ENCODE data around the gene GALNS. TPM values are rescaled to one million over a fixed set of nuclear protein-coding genes. Genes with fewer than 3 reads are reported as not detected.

The GALNS gene
- total and polyA plus RNA-seq, 2 experiments from 2014 or later = 9.7 to 18.8 TPM

- H3K27me3 Mint-ChIP-seq (ENCODE audit: insufficient read depth, low read depth, poor library complexity) = peaks cover 4% of the 10 kb centered on the region
- no peaks in the 10 kb centered on the region for H3K4me1 ChIP-seq (ENCODE audit: insufficient read depth)
- no peaks in the 10 kb centered on the region for H3K9me2 ChIP-seq (ENCODE audit: insufficient read depth)
- 0 out of 3 replicates have a peak, but pooled peaks cover 5% of the 10 kb centered on the region for H3K4me1 Mint-ChIP-seq
- H3K36me3 Mint-ChIP-seq (ENCODE audit: low read depth) = peaks cover 3% of the 10 kb centered on the region; the same call in 2 of the 3 replicates
- H2AFZ ChIP-seq = no peak overlapping the region
- ATAC-seq = no peak
- H3K4me2 ChIP-seq = no peak overlapping the region
- H3K27ac ChIP-seq (ENCODE audit: low read depth) = no peak overlapping the region
- no peaks in the 10 kb centered on the region for H4K20me1 ChIP-seq (replicated peaks; ENCODE audit: insufficient read depth)
- H3K79me2 ChIP-seq (replicated peaks; ENCODE audit: insufficient read depth) = no peaks in the 10 kb centered on the region
- no peaks in the 10 kb centered on the region for H3K36me3 ChIP-seq (ENCODE audit: insufficient read depth)
- no peak overlapping the region for H3K4me3 ChIP-seq
- TF ChIP-seq ZNF114 (CRISPR knock-in tag; IDR thresholded peaks at IDR 0.05) (no peak), CREB1 (CRISPR knock-in tag; IDR thresholded peaks at IDR 0.05; ENCODE audit: low read depth) (no peak), STAT1 (IDR thresholded peaks at IDR 0.05; ENCODE audit: unreplicated experiment) (no peak), REST (IDR thresholded peaks at IDR 0.05; ENCODE audit: unreplicated experiment) (no peak), ETS1 (IDR thresholded peaks at IDR 0.05) (no peak), EZH2phosphoT487 (IDR thresholded peaks at IDR 0.05; ENCODE audit: unreplicated experiment) (no peak), NANOG (IDR thresholded peaks at IDR 0.05; ENCODE audit: borderline replicate concordance) (no peak), EZH2 (IDR thresholded peaks at IDR 0.05; ENCODE audit: low read depth, unreplicated experiment) (no peak), JUNB (IDR thresholded peaks at IDR 0.05; ENCODE audit: unreplicated experiment) (no peak), CTCF (conservative IDR thresholded peaks at IDR 0.05; ENCODE audit: low read depth in 2 of 2) (no peak), ZNF462 (CRISPR knock-in tag; IDR thresholded peaks at IDR 0.05) (no peak), ZNF331 (CRISPR knock-in tag; IDR thresholded peaks at IDR 0.05; ENCODE audit: low read depth) (no peak), POLR2AphosphoS5 (IDR thresholded peaks at IDR 0.05; ENCODE audit: low read depth) (no peak)
- no peak overlapping the region for H3K4me3 Mint-ChIP-seq
- H3F3A ChIP-seq (replicated peaks; ENCODE audit: low read depth) = no peaks in the 10 kb centered on the region
- H3K27ac Mint-ChIP-seq = no peak overlapping the region
- no peak for DNase-seq (ENCODE audit: low spot score)
- no peaks in the 10 kb centered on the region; the same call in 2 of the 3 replicates for H3K9me3 Mint-ChIP-seq
- no peaks in the 10 kb centered on the region for H3K27me3 ChIP-seq (ENCODE audit: insufficient read depth)
These were observed 36.2 kb downstream of the GALNS start for GRCh38 chr16:88820385-88821025.

Measured in GM23338 (cell line).